Keratinocyte (primary cell): ENCODE data around the gene TSPAN4. TPM values are rescaled to one million over a fixed set of nuclear protein-coding genes. Genes with fewer than 3 reads are reported as not detected.

Experiments
- DNase-seq: peaks from one replicate; pipeline ENCODE4 v3.0.0-alpha.2; 2011; ENCODE audit warnings: low read depth, missing footprints, low spot score
- FAIRE-seq: peaks from 2 replicates; lab custom pipeline; 2011; peaks lifted over from hg19 to GRCh38; lab: Jason Lieb, UNC
- H2AFZ ChIP-seq: 2 replicates; pipeline ENCODE4 v1.6.0; 2012; ENCODE audit warnings: low read length, control low read depth, inconsistent platforms; ENCODE audit not compliant: control insufficient read depth
- H3K27ac ChIP-seq: 2 replicates; pipeline ENCODE4 v1.5.1; 2011; ENCODE audit warnings: low read length; ENCODE audit not compliant: control insufficient read depth, insufficient read depth
- H3K27me3 ChIP-seq: 3 replicates; pipeline ENCODE4 v1.6.0; 2011; ENCODE audit warnings: low read length; ENCODE audit not compliant: control insufficient read depth, insufficient read depth; ENCODE audit errors: extremely low read depth
- H3K36me3 ChIP-seq, 2 experiments: 2 replicates in 1 of 2; 3 replicates in 1 of 2; pipeline ENCODE4 v1.5.1; 2011; ENCODE audit warnings: low read length in 2 of 2, mild to moderate bottlenecking in 1 of 2; ENCODE audit not compliant: control insufficient read depth in 2 of 2, insufficient read depth in 2 of 2; ENCODE audit errors: extremely low read depth in 1 of 2
- H3K4me1 ChIP-seq: 3 replicates; pipeline ENCODE4 v1.5.1; 2011; ENCODE audit warnings: low read length; ENCODE audit not compliant: control insufficient read depth, insufficient read depth; ENCODE audit errors: extremely low read depth
- H3K4me2 ChIP-seq: 3 replicates; pipeline ENCODE4 v1.6.0; 2011; ENCODE audit warnings: low read depth, low read length; ENCODE audit not compliant: control insufficient read depth, insufficient read depth; ENCODE audit errors: extremely low read depth
- H3K4me3 ChIP-seq, 3 experiments: fragments of 200-600 bp in 1 of 3; sonication (generic) in 1 of 3; 2 replicates in 2 of 3; 3 replicates in 1 of 3; pipeline ENCODE4 v1.5.1; 2011 to 2016; ENCODE audit warnings: low read length in 3 of 3, mild to moderate bottlenecking in 3 of 3, control low read depth in 2 of 3, inconsistent platforms in 1 of 3, low read depth in 1 of 3, mixed read lengths in 1 of 3, mixed run types in 1 of 3, moderate library complexity in 1 of 3; ENCODE audit not compliant: control insufficient read depth in 2 of 3, insufficient read depth in 2 of 3; ENCODE audit errors: extremely low read depth in 1 of 3
- H3K79me2 ChIP-seq: 2 replicates; pipeline ENCODE4 v1.6.0; 2012; ENCODE audit warnings: low read length; ENCODE audit not compliant: control insufficient read depth, insufficient read depth
- H3K9ac ChIP-seq: 3 replicates; pipeline ENCODE4 v1.6.0; 2011; ENCODE audit warnings: low read length; ENCODE audit not compliant: control insufficient read depth, insufficient read depth; ENCODE audit errors: extremely low read depth
- H3K9me1 ChIP-seq: 3 replicates; pipeline ENCODE4 v1.6.0; 2011; ENCODE audit warnings: low read length; ENCODE audit not compliant: control insufficient read depth, insufficient read depth; ENCODE audit errors: extremely low read depth
- H3K9me3 ChIP-seq: 2 replicates; pipeline ENCODE4 v1.5.1; 2012; ENCODE audit warnings: low read depth, low read length; ENCODE audit not compliant: control insufficient read depth
- H4K20me1 ChIP-seq: 3 replicates; pipeline ENCODE4 v1.6.0; 2011; ENCODE audit warnings: low read length; ENCODE audit not compliant: control insufficient read depth, insufficient read depth; ENCODE audit errors: extremely low read depth
- CTCF ChIP-seq, 3 experiments: IDR thresholded peaks in 1 of 3; conservative IDR thresholded peaks in 1 of 3; optimal IDR thresholded peaks in 1 of 3; 2 replicates in 2 of 3; 3 replicates in 1 of 3; pipeline versions ENCODE3 to v1.5.1; 2011; ENCODE audit warnings: low read length in 3 of 3, mild to moderate bottlenecking in 3 of 3, moderate library complexity in 2 of 3, control low read depth in 1 of 3, inconsistent platforms in 1 of 3; ENCODE audit not compliant: insufficient read depth in 2 of 3; ENCODE audit errors: extremely low read depth in 1 of 3
- EZH2 ChIP-seq: IDR thresholded peaks from one replicate; pipeline ENCODE4 v1.6.1; 2012; ENCODE audit warnings: inconsistent platforms, mild to moderate bottlenecking, low read length, moderate library complexity
- dilution Hi-C: fragments of 300-500 bp; cut with MboI; formaldehyde crosslinking; loops from one replicate; pipeline ENCODE4 v1.7.0; 2020; ENCODE audit warnings: low sequenced_read_pairs; ENCODE audit not compliant: extremely low pct_ligation_motif_present
- polyA plus RNA-seq, 5 experiments: library from polyadenylated mRNA; depleted of rRNA in 3 of 5; stranded (reverse) in 3 of 5; stranded (forward) in 1 of 5; unstranded in 1 of 5; fragments of >200 nt; gene quantifications; 1 replicate in 1 of 5; 2 replicates in 3 of 5; 3 replicates in 1 of 5; pipeline versions ENCODE4 v1.2.1 to v1.2.3, GENCODE V29; 2011 to 2012; ENCODE audit warnings: missing spikeins in 2 of 5, low read depth in 1 of 5, low replicate concordance in 1 of 5

The TSPAN4 gene
- polyA plus RNA-seq, 1 donor (not counting 4 experiments of a cell fraction or from before 2014, with no cell fraction given), result 42.1 TPM

DNA sequence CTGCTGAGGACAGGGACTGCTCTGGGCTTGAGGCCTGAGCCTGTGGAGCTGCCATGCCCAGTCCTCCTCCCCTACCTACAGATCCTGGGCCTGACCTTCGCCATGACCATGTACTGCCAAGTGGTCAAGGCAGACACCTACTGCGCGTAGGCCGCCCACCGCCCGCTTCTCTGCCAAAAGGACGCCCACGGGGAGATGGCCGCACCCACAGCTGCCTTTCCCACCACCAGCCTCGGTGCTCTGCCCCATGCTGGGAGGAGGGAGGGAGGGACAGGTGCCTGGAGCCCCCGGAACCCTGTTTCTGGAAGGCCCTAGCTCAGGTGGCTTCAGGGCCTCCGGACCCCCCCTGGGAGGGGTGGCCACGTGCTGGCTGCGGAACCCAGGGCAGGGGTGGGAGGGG lies 23.8 kb downstream of the TSPAN4 start:
- H3K27ac ChIP-seq, result no peak overlapping the region

GRCh38 chr11:867856-868358 lies 25.3 kb downstream of the TSPAN4 start:
- Histone ChIP-seq H3K36me3 (peaks cover 0 to 13% of the 10 kb centered on the region in 2 experiments), H3K79me2 (no peaks in the 10 kb centered on the region)
- dilution Hi-C loops, result no loop called here

More for the DNA sequence above, 23.8 kb downstream of the TSPAN4 start:
- H3K9me3 ChIP-seq, result no peaks in the 10 kb centered on the region
- H3K4me2 ChIP-seq, result no peak overlapping the region
- H3K79me2 ChIP-seq, result no peaks in the 10 kb centered on the region
- no peak for TF ChIP-seq CTCF (optimal IDR thresholded peaks at IDR 0.05 in 1 of 3, IDR thresholded peaks at IDR 0.05 in 1 of 3, conservative IDR thresholded peaks at IDR 0.05 in 1 of 3; ENCODE audit: extremely low read depth in 1 of 3, insufficient read depth in 2 of 3, low read length in 3 of 3)
- TF ChIP-seq EZH2, result no peak
- peaks cover 2% of the 10 kb centered on the region for H3K27me3 ChIP-seq
- dilution Hi-C loops, result no loop called here
- H3K9ac ChIP-seq, result no peak overlapping the region
- no peaks in the 10 kb centered on the region for H3K9me1 ChIP-seq
- H3K4me1 ChIP-seq, result no peaks in the 10 kb centered on the region
- FAIRE-seq, result no peak
- no peak for DNase-seq
- peaks cover 2% of the 10 kb centered on the region for H4K20me1 ChIP-seq
- H3K4me3 ChIP-seq, result no peak overlapping the region
- H2AFZ ChIP-seq, result no peak overlapping the region
- H3K36me3 ChIP-seq, result peaks cover 0 to 15% of the 10 kb centered on the region in 2 experiments

More at GRCh38 chr11:867856-868358, 25.3 kb downstream of the TSPAN4 start:
- FAIRE-seq (no peak), DNase-seq (no peak)
- no peak for TF ChIP-seq EZH2
- TF ChIP-seq CTCF (optimal IDR thresholded peaks at IDR 0.05 in 1 of 3, IDR thresholded peaks at IDR 0.05 in 1 of 3, conservative IDR thresholded peaks at IDR 0.05 in 1 of 3; ENCODE audit: extremely low read depth in 1 of 3, insufficient read depth in 2 of 3, low read length in 3 of 3), result no peak
- Histone ChIP-seq H3K27me3 (peaks cover 2% of the 10 kb centered on the region), H3K9me3 (no peaks in the 10 kb centered on the region), H3K9ac (no peak overlapping the region), H3K9me1 (no peaks in the 10 kb centered on the region), H3K4me3 (no peak overlapping the region), H3K27ac (no peak overlapping the region), H2AFZ (no peak overlapping the region), H4K20me1 (peaks cover 2% of the 10 kb centered on the region), H3K4me1 (no peaks in the 10 kb centered on the region), H3K4me2 (no peak overlapping the region)
